NK-92 treated with Interleukin-12 subunit alpha and Interleukin-12 subunit beta, amount 100 ng/mL, for 24 hours (cell line): ENCODE results near the gene TMEM86B.
"Not testable (repeated sequence)": the region's sequence is repeated elsewhere in the genome, so short reads cannot be mapped to it uniquely, and the experiment has no call there.

Experiments
- DNase-seq: peaks from one replicate; lab custom pipeline; 2025; lab: John Stamatoyannopoulos, UW

TMEM86B gene

DNA sequence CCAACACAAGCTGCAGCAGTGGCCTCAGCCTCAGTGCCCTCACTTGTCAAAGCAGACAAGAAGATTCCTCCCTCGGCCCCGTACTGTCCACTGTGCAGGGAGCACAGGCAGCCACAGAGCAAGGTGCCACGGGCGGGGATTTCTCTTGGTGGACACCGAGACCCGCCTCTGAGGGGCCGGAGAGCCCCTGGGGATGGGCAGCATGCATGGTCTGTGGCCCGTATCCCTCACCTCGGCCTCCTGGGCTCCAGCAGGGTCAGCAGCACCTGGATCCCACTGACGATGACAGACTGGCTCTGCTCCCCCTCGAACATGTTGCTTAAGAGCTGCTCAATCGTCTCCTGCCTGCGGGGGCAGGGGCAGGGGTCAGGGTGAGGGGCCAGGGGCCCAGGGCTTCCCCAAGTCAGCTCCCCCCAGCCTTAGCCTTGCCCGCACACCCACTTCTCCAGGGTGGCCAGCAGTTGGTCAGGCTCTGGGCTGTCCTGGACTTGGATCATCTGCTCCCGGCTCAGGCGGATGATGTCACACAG, 13.4 kb upstream of the TMEM86B start:
- no peak for DNase-seq

GRCh38 chr19:55241143-55241934, 12.8 kb upstream of the TMEM86B start:
- DNase-seq, result no peak

GRCh38 chr19:55240713-55241020, 12.1 kb upstream of the TMEM86B start:
- DNase-seq, result no peak

DNA sequence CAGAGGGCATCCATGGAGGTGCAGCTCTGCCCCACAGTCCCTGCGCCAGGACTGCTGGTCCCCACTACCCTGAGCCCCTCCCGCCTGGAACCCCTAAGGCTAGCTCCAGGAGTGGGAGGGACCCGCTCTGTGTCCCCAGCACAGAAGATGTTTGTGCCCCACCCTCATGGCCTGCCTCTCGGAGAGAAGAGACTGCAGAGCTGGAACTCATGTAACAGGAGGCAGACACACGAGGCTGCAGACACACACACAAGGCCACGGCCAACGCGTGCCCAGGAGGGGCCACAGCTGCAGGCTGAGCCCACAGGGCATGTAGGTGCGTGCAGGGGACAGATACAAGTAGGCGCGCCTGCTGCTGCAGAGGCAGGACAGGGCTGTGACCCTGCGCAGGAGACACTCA, 10.4 kb upstream of the TMEM86B start:
- no peak for DNase-seq

- DNase-seq, result no peak
Measured at GRCh38 chr19:55238030-55238429, 9.5 kb upstream of the TMEM86B start.

- DNase-seq, result no peak
Measured at GRCh38 chr19:55232986-55233385, 4.4 kb upstream of the TMEM86B start.

DNA sequence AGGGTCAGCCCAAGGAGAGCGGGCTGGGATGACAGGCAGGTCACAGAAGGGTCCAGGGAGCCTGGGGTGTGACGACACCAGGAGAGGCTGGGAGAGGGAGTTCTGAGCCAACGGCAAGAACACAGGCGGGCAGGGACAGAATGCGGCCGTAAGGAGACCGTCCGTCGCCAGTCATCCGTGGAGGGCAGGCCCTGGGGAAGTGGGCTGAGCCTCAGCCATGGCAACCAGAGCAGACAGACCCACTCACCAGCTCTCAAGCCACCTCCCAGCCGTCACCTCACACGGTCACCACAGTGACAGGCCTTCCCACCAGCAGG, 3.7 kb upstream of the TMEM86B start:
- no peak for DNase-seq

DNA sequence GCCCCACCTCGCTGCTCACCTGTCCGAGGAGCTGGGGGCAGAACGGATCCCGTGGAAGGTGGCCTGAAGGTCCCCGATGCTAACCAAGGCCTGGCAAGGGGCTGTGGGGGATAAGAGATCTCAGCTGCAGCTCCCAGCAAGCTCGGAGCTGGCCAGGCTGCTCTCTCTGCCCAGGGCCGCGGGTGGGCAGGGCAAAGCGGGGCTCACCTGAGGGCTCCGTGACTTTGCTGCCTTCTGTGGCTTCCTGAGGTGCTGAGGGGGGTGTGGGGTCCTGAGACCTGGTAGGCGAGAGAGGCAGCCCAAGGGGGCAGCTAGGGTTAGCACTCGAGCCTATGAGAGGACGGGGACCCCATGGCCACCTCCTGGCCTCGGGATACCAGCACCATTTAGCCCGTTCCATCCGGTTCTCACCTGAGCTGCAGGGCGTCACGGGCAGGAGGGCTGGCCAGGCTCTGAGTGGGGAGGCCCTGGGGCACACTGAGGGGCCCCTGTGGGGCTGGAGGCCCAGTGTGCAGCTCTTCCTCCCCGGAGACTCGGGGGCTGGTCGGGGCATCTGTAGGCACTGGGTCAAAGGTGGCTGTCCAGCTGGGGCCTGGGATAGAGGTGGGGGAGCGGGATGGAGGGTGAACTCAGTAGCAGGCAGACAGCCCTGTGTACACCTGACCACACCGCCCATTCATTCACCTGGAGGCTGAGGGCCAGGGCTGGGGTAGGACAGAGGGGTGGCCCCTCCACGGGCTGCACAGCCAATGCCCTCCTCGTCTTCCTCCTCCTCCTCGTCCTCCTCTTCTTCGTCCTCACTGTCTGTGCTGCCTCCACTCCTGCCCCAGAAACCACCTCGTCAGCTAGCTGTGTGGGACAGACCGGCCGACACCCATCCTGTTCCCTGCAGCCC, 3.1 kb upstream of the TMEM86B start:
- no peak for DNase-seq

DNA sequence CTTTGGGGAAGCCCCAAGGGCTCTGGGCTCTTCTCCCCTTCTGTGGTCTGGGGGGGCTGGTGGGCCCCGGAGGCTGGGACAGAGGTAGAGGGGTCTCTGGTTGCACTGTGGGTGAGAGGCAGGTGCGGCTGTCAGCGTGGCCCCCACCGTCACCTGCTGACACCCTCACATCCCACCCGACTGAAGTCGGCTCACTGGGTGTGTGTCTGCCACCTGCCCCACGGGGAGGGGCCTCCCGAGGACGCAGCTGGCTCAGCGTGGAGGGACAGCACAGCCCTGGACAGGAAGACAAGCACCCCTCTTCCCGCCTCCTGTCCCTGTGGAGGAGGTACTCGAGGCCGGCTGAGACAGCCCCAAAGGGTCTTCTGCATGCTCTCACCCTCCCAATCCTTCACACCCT, 2.2 kb upstream of the TMEM86B start:
- no peak for DNase-seq

DNA sequence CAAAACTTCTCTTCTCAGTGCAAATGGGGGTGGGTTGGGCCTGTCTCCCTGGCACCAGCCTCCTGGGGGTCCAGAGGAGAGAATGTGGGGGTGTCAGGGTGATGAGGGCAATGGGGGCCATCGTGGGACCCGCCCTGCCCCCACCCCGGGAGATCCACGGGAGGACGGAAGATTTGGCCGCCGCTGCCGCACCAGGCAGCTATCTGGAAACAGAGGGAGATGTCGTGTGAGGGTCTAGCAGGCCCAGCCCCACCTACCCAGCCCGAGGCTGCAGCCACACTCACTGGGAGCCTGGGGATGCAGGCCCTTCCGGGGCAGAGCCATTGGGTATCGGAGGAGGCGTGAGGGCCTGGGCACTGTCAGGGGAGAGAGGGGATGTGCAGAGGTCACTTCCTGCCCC, 1.8 kb upstream of the TMEM86B start:
- no peak for DNase-seq

DNA sequence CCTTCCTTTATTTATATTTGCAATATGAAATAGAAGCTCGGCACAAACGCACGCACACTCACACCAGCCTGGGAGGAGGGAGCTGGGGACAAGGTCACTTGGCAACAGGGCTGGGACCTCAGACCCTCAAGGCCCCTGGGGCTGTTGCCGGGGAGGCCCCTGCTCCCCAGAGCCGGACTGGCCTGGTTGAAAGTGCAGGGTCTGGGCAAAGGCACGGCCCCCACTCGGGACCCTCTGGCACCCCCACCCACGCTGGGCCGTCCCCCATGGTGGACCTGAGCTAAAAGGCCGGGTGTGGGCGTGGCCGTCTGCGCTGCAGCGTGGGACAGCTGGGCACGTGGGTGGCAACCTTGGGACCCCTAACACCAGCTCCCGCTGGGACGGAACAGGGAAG, 1.2 kb upstream of the TMEM86B start:
- DNase-seq, result no peak

- no peak for DNase-seq
Measured at GRCh38 chr19:55229145-55229788, 704 bp upstream of the TMEM86B start.

DNA sequence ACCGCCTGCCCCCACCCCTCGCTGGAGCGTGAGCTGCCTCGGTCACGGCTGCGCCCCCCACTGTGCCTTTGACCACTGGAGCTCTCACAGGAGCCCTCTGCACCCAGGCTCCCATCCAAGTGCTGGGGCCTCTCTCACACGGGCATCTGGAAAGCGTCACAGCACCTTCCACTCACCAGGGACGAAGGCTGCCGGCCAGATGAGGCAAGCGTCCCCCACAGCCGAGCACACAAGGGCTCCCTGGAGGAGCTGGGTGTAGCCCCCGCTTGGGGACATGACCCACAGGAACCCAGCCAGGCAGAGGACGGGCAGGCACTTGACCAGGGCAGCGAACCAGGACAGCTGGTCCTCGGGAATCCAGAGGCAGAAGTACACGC, 560 bp downstream of the TMEM86B start:
- no peak for DNase-seq

DNA sequence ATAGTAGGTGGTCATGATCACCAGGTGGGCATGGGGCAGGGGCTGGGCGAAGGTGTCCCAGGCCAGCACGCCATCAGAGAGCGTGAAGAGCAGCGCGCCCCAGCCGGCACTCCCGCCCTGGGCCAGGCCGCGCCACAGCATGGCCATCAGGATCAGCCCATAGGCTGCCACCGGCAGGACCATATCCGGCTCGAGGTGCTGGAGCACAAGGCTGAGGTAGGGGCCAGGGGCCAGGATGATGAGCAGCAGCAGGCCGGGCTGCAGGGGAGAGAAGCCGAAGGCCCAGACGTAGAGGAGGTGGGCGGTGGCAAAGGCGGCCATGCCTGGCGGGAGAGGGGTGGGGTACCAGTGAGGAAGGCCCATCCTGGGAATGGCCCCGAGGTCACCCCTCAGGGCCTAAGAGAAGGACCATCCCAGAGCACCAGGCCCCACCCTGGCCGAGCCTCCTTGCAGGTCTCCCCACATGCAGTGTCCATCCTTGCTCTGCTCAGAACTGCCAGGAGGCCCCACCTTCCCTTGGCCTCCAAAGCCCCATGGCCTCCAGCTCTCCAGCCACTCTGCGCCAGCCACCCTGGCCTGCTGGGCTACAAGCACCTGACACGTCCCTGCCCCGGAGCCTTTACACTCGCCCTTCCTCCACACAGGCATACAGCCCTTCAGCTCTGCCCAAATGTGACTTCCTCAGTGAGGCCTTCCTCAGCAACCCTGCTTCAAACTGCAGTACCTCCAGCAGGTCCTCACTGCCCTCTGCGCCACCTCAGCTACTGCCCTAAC, 1.1 kb downstream of the TMEM86B start:
- DNase-seq, result no peak

GRCh38 chr19:55226788-55227187, 1.8 kb downstream of the TMEM86B start:
- no peak for DNase-seq

GRCh38 chr19:55226273-55226672, 2.3 kb downstream of the TMEM86B start:
- DNase-seq, result no peak

GRCh38 chr19:55225415-55225958, 3.1 kb downstream of the TMEM86B start:
- DNase-seq, result no peak

GRCh38 chr19:55224679-55225414, 3.7 kb downstream of the TMEM86B start:
- not testable (repeated sequence) for DNase-seq

GRCh38 chr19:55224038-55224665, 4.4 kb downstream of the TMEM86B start:
- no peak for DNase-seq

DNA sequence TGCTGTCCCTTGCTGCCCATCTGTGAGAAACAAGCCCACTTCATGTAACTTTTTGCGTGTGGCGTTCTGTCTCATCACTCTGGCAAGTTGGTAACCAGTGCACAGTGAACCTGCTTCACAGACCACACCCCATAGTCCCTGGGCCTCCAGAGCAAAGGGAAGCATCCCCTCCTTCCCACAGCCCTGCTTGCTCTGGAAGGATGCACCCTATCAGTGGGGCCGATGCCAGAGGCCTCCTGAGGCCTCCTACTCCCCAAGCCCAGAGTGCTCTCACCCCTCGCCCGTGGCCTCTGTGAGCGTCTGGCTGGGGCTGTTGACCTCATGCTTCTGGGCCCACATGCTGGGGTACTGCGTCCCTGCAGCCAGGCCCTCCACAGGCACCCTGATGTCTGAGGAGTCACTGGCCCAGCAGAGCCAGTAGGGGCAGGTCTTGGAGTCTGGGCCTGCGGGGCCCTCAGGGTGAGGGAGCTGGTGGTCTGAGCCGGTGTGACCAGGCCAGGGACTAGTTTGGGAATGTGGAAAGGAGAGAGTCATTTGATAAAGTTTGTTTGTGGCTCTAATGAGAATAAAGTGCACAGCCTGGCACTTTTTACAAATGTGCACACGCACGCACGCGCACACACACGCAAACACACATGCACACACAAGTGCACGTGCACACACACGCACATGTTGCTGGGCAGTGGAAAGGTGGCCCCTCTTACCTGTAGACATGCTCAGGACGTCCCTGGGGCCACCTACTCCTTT, 5.1 kb downstream of the TMEM86B start:
- DNase-seq, result no peak
